GM12878 (cell line): Measurements from ENCODE around the gene USH1C. TPM values are rescaled to one million over a fixed set of nuclear protein-coding genes. Genes with fewer than 3 reads are reported as not detected.

Experiments used
- ATAC-seq: fragments of 200-7000 bp; cut with Tn5 transposase; 3 replicates; pipeline ENCODE4 v1.9.1; 2020; ENCODE audit warnings: mild to moderate bottlenecking, moderate library complexity
- BruUV-seq: library from RNA; stranded (reverse); fragments of 400-500 nt; replicated peaks from 2 replicates; lab custom pipeline; 2021; lab: Mats Ljungman, UMichigan
- CTCF ChIA-PET: fragments of 300-600 bp; sonication (Branson Sonifier 250); formaldehyde crosslinking; extraction: SDS; loops from one replicate; lab custom pipeline; 2021; ENCODE audit warnings: inconsistent platforms; lab: Yijun Ruan, JAX
- POLR2A ChIA-PET: fragments of 350-600 bp; formaldehyde crosslinking; extraction: SDS; loops from one replicate; lab custom pipeline; 2021; ENCODE audit warnings: inconsistent platforms; lab: Charles Lee
- RAD21 ChIA-PET: fragments of 300-600 bp; sonication (Branson Sonifier 250); formaldehyde crosslinking; loops from one replicate; lab custom pipeline; 2023; ENCODE audit warnings: antibody characterized with exemption; ENCODE audit not compliant: unreplicated experiment; lab: Charles Lee
- SMC1A ChIA-PET: fragments of 300-600 bp; sonication (Branson Sonifier 250); formaldehyde crosslinking; loops from one replicate; lab custom pipeline; 2023; ENCODE audit not compliant: unreplicated experiment, uncharacterized antibody; lab: Charles Lee
- DNase-seq: peaks from one replicate; pipeline ENCODE4 v3.0.0-alpha.2; 2011; ENCODE audit warnings: low read depth, low spot score
- FAIRE-seq: peaks from 3 replicates; lab custom pipeline; 2011; peaks lifted over from hg19 to GRCh38; lab: Jason Lieb, UNC
- H2AFZ ChIP-seq: 2 replicates; pipeline ENCODE4 v1.6.0; 2011; ENCODE audit warnings: low read depth, low read length, control low read depth; ENCODE audit not compliant: control insufficient read depth
- H3K27ac ChIP-seq: 2 replicates; pipeline ENCODE4 v1.5.1; 2011; ENCODE audit warnings: control low read depth; ENCODE audit not compliant: control insufficient read depth, insufficient read depth
- H3K27me3 ChIP-seq, 2 experiments: replicated peaks in 1 of 2; 2 replicates each; pipeline versions ENCODE4 v1.6.0 to v1.6.1; 2011; ENCODE audit warnings: low read length in 1 of 2; ENCODE audit not compliant: control insufficient read depth in 2 of 2, insufficient read depth in 2 of 2
- H3K36me3 ChIP-seq, 2 experiments: 2 replicates each; pipeline ENCODE4 v1.5.1; 2011; ENCODE audit warnings: low read length in 1 of 2; ENCODE audit not compliant: control insufficient read depth in 2 of 2, insufficient read depth in 2 of 2
- H3K4me1 ChIP-seq: 2 replicates; pipeline ENCODE4 v1.6.1; 2011; ENCODE audit warnings: mild to moderate bottlenecking, low read length, moderate library complexity, mixed read lengths; ENCODE audit not compliant: control insufficient read depth, insufficient read depth
- H3K4me2 ChIP-seq: 2 replicates; pipeline ENCODE4 v1.6.0; 2011; ENCODE audit warnings: control low read depth; ENCODE audit not compliant: control insufficient read depth, insufficient read depth
- H3K4me3 ChIP-seq: fragments of 200-600 bp; sonication (generic); 2 replicates; pipeline ENCODE4 v1.5.1; 2016
- H3K79me2 ChIP-seq: 2 replicates; pipeline ENCODE4 v1.6.0; 2011; ENCODE audit warnings: low read length; ENCODE audit not compliant: control insufficient read depth, insufficient read depth
- H3K9ac ChIP-seq: 2 replicates; pipeline ENCODE4 v1.8.0; 2011; ENCODE audit warnings: low read length, control low read depth, mixed read lengths; ENCODE audit not compliant: control insufficient read depth, insufficient read depth
- H3K9me3 ChIP-seq: replicated peaks from 3 replicates; pipeline ENCODE4 v1.5.1; 2011; ENCODE audit warnings: mild to moderate bottlenecking, low read length; ENCODE audit not compliant: control insufficient read depth, insufficient read depth
- H4K20me1 ChIP-seq: 2 replicates; pipeline ENCODE4 v1.6.0; 2011; ENCODE audit not compliant: control insufficient read depth, insufficient read depth
- BACH1 ChIP-seq: fragments of 450-650 bp; IDR thresholded peaks from 2 replicates; pipeline ENCODE4 v1.6.1; 2017; ENCODE audit warnings: mild to moderate bottlenecking, borderline replicate concordance
- CTCF ChIP-seq, 3 experiments: IDR thresholded peaks in 2 of 3; conservative IDR thresholded peaks in 1 of 3; 2 replicates each; pipeline ENCODE4 v1.5.1; 2011; ENCODE audit warnings: low read depth in 3 of 3, low read length in 3 of 3, mild to moderate bottlenecking in 3 of 3, control low read depth in 2 of 3, moderate library complexity in 2 of 3, inconsistent platforms in 1 of 3, mixed read lengths in 1 of 3; ENCODE audit not compliant: control insufficient read depth in 2 of 3, insufficient read depth in 1 of 3; ENCODE audit errors: extremely low read depth in 1 of 3
- E4F1 ChIP-seq: fragments of 450-650 bp; IDR thresholded peaks from 2 replicates; pipeline ENCODE4 v1.6.1; 2018; ENCODE audit warnings: borderline replicate concordance, mild to moderate bottlenecking; ENCODE audit not compliant: partially characterized antibody
- ETV6 ChIP-seq, 2 experiments: fragments of 450-650 bp in 1 of 2; IDR thresholded peaks in 1 of 2; conservative IDR thresholded peaks in 1 of 2; 2 replicates each; pipeline ENCODE4 v1.6.1; 2014; ENCODE audit warnings: antibody characterized with exemption in 1 of 2, borderline replicate concordance in 1 of 2, low read depth in 1 of 2, mild to moderate bottlenecking in 1 of 2, moderate library complexity in 1 of 2
- HDGF ChIP-seq: fragments of 450-650 bp; IDR thresholded peaks from 2 replicates; pipeline ENCODE4 v1.6.1; 2016; ENCODE audit warnings: antibody characterized with exemption
- IKZF2 ChIP-seq, 2 experiments: fragments of 450-650 bp; IDR thresholded peaks; 2 replicates each; pipeline ENCODE4 v1.6.1; 2017; ENCODE audit warnings: mild to moderate bottlenecking in 2 of 2, moderate library complexity in 2 of 2
- JUNB ChIP-seq: IDR thresholded peaks from 2 replicates; pipeline ENCODE4 v1.6.1; 2016; ENCODE audit warnings: antibody characterized with exemption, mild to moderate bottlenecking
- JUND ChIP-seq: IDR thresholded peaks from 2 replicates; pipeline ENCODE4 v1.6.1; 2012; ENCODE audit warnings: low read depth, mild to moderate bottlenecking, low read length, improper control_type of control experiment, moderate library complexity
- KLF5 ChIP-seq: fragments of 450-650 bp; IDR thresholded peaks from 2 replicates; pipeline ENCODE4 v1.6.1; 2014; ENCODE audit warnings: mild to moderate bottlenecking; ENCODE audit not compliant: partially characterized antibody
- MXI1 ChIP-seq: fragments of 150-350 bp; IDR thresholded peaks from 2 replicates; pipeline ENCODE4 v1.6.1; 2011; ENCODE audit warnings: low read depth, mild to moderate bottlenecking, inconsistent platforms, low read length, improper control_type of control experiment
- MYC ChIP-seq: IDR thresholded peaks from 2 replicates; pipeline ENCODE4 v1.6.1; 2011; ENCODE audit warnings: mild to moderate bottlenecking, low read length, moderate library complexity, inconsistent platforms; ENCODE audit not compliant: insufficient read depth, insufficient replicate concordance, insufficient read length, severe bottlenecking
- PAX5 ChIP-seq: IDR thresholded peaks from 2 replicates; pipeline ENCODE4 v1.6.1; 2011; ENCODE audit warnings: low read depth, low read length, borderline replicate concordance
- PBX3 ChIP-seq: IDR thresholded peaks from 2 replicates; pipeline ENCODE4 v1.6.1; 2011; ENCODE audit warnings: mild to moderate bottlenecking, low read depth, low read length, moderate library complexity; ENCODE audit not compliant: insufficient replicate concordance
- POU2F2 ChIP-seq: IDR thresholded peaks from 3 replicates; pipeline ENCODE4 v1.6.1; 2011; ENCODE audit warnings: low read depth, mild to moderate bottlenecking, low read length, borderline replicate concordance
- SREBF2 ChIP-seq: IDR thresholded peaks from 2 replicates; pipeline ENCODE4 v1.6.1; 2012; ENCODE audit warnings: mild to moderate bottlenecking, low read length
- SRF ChIP-seq, 2 experiments: IDR thresholded peaks; 2 replicates each; pipeline ENCODE4 v1.6.1; 2011; ENCODE audit warnings: low read depth in 2 of 2, low read length in 2 of 2, mild to moderate bottlenecking in 1 of 2, moderate library complexity in 1 of 2
- ZNF24 ChIP-seq: fragments of 450-650 bp; IDR thresholded peaks from 2 replicates; pipeline ENCODE4 v1.6.1; 2017; ENCODE audit warnings: antibody characterized with exemption, mild to moderate bottlenecking
- WGBS: methylation state at CpG from one replicate; pipeline ENCODE4 v1.1.6; 2016; ENCODE audit warnings: low lambda C conversion rate; ENCODE audit not compliant: insufficient replicate concordance, insufficient coverage; ENCODE audit errors: missing lambda C conversion rate; 5-methylcytosine and 5-hydroxymethylcytosine counted together
- in situ Hi-C: fragments of 300-500 bp; cut with MboI; formaldehyde crosslinking; loops from 9 replicates; pipeline ENCODE4 v1.14.3; 2018; ENCODE audit warnings: mixed read lengths
- intact Hi-C: fragments of 100-400 bp; cut with micrococcal nuclease; formaldehyde crosslinking; loops from one replicate; pipeline ENCODE4 v1.14.2; 2022; ENCODE audit not compliant: unreplicated experiment
- polyA plus RNA-seq, 11 experiments: library from polyadenylated mRNA; depleted of rRNA in 4 of 11; unstranded in 6 of 11; stranded (reverse) in 5 of 11; fragments of >200 nt; fragmentation: Nextera tagmentation in 4 of 11; fragmentation: Illumina TruSeq in 1 of 11; extraction: Ambion mirVana in 4 of 11; extraction: Trizol in 1 of 11; gene quantifications; 1 replicate in 1 of 11; 2 replicates in 10 of 11; pipeline versions ENCODE4 v1.2.1 to v1.2.3, GENCODE V29; 2011 to 2016; ENCODE audit warnings: inconsistent platforms in 2 of 11, missing spikeins in 2 of 11, low read depth in 1 of 11
- total RNA-seq, 4 experiments: library from RNA; depleted of rRNA in 3 of 4; stranded (reverse); fragments of >200 nt in 3 of 4; fragmentation: Illumina TruSeq in 1 of 4; extraction: Trizol in 1 of 4; gene quantifications; 2 replicates each; pipeline versions ENCODE4 v1.2.1 to v1.2.3, GENCODE V29; 2013 to 2021

The USH1C gene
- total and polyA plus RNA-seq, 10 of the 15 experiments (the other 5 are each of a cell fraction or from before 2014, with no cell fraction given), result not detected

GRCh38 chr11:17541330-17541885 is 2.8 kb downstream of the USH1C start:
- no TSS peak for BruUV-seq
- intact Hi-C loops, result no loop called here
- in situ Hi-C loops, result no loop called here
- Histone ChIP-seq H3K9me3 (no peaks in the 10 kb centered on the region), H3K79me2 (no peaks in the 10 kb centered on the region), H3K27me3 (peaks cover 3 to 6% of the 10 kb centered on the region in 2 experiments), H3K4me2 (no peak overlapping the region), H2AFZ (no peak overlapping the region), H3K4me3 (no peak overlapping the region), H3K4me1 (no peaks in the 10 kb centered on the region), H3K27ac (no peak overlapping the region), H3K9ac (no peak overlapping the region), H4K20me1 (no peaks in the 10 kb centered on the region), H3K36me3 (no peaks in the 10 kb centered on the region)
- ATAC-seq (no peak), DNase-seq (no peak), FAIRE-seq (no peak)
- WGBS, result 23% methylated on average over 4 of the region's 4 CpGs
- POLR2A ChIA-PET, result no interaction called here
- SMC1A ChIA-PET, result no interaction called here
- CTCF ChIA-PET, result interaction anchor here (0.8 kb wide), 1 partner anchor 13 kb away, joined by 3 read pairs; no protein-coding TSS in a partner anchor
- RAD21 ChIA-PET, result no interaction called here
- TF ChIP-seq ZNF24 (no peak), KLF5 (no peak), POU2F2 (no peak), JUNB (no peak), MYC (no peak), JUND (no peak), IKZF2 (IDR thresholded peaks at IDR 0.05) (no peak), PAX5 (no peak), E4F1 (no peak), SRF (IDR thresholded peaks at IDR 0.05; ENCODE audit: low read depth in 2 of 2, low read length in 2 of 2) (no peak), PBX3 (no peak), SREBF2 (no peak), MXI1 (no peak), CTCF (IDR thresholded peaks at IDR 0.05 in 2 of 3, conservative IDR thresholded peaks at IDR 0.05 in 1 of 3; ENCODE audit: control insufficient read depth in 2 of 3, extremely low read depth in 1 of 3, insufficient read depth in 1 of 3, low read depth in 3 of 3, low read length in 3 of 3) (no peak), HDGF (no peak), BACH1 (no peak), ETV6 (conservative IDR thresholded peaks at IDR 0.05 in 1 of 2, IDR thresholded peaks at IDR 0.05 in 1 of 2; ENCODE audit: borderline replicate concordance in 1 of 2, low read depth in 1 of 2) (no peak)
